IMR-90 (cell line): ENCODE results near the gene CHMP1A. TPM values are rescaled to one million over a fixed set of nuclear protein-coding genes. Genes with fewer than 3 reads are reported as not detected.

ENCODE experiments used
- ATAC-seq: fragments of 200-7000 bp; cut with Tn5 transposase; 2 replicates; pipeline ENCODE4 v1.9.1; 2020; ENCODE audit warnings: low read depth, mild to moderate bottlenecking, moderate library complexity
- BruUV-seq: library from RNA; stranded (reverse); fragments of 400-500 nt; replicated peaks from 2 replicates; lab custom pipeline; 2021; lab: Mats Ljungman, UMichigan
- CTCF ChIA-PET: fragments of 300-600 bp; formaldehyde crosslinking; extraction: SDS; loops from one replicate; lab custom pipeline; 2021; ENCODE audit warnings: antibody characterized with exemption; lab: Yijun Ruan, JAX
- POLR2A ChIA-PET: fragments of 300-600 bp; sonication (Branson Sonifier 250); formaldehyde crosslinking; loops from one replicate; lab custom pipeline; 2022; ENCODE audit warnings: antibody characterized with exemption; ENCODE audit not compliant: unreplicated experiment; lab: Charles Lee
- DNase-seq: peaks from one replicate; pipeline ENCODE4 v3.0.0; 2013
- H2AFZ ChIP-seq: replicated peaks from 2 replicates; pipeline ENCODE3; 2013; ENCODE audit warnings: low read length, mild to moderate bottlenecking; ENCODE audit not compliant: poor library complexity
- H2AK5ac ChIP-seq: 2 replicates; pipeline ENCODE4 v1.6.1; 2013; ENCODE audit warnings: low read depth, low read length, inconsistent platforms
- H2AK9ac ChIP-seq: replicated peaks from 2 replicates; pipeline ENCODE3; 2013; ENCODE audit warnings: mild to moderate bottlenecking, low read depth, low read length, moderate library complexity; ENCODE audit not compliant: poor library complexity
- H2BK120ac ChIP-seq: 2 replicates; pipeline ENCODE4 v1.6.1; 2013; ENCODE audit warnings: low read depth, low read length, inconsistent platforms
- H2BK15ac ChIP-seq: 3 replicates; pipeline ENCODE4 v1.6.1; 2013; ENCODE audit warnings: low read depth, low read length, inconsistent platforms
- H2BK20ac ChIP-seq: 2 replicates; pipeline ENCODE4 v1.6.1; 2013; ENCODE audit warnings: low read depth, mild to moderate bottlenecking, inconsistent platforms, low read length, moderate library complexity
- H2BK5ac ChIP-seq: 2 replicates; pipeline ENCODE4 v1.6.1; 2013; ENCODE audit warnings: mild to moderate bottlenecking, low read depth, low read length, inconsistent platforms; ENCODE audit not compliant: poor library complexity, severe bottlenecking
- H3K14ac ChIP-seq: replicated peaks from 2 replicates; pipeline ENCODE4 v1.6.1; 2013; ENCODE audit warnings: low read depth, low read length, inconsistent platforms
- H3K18ac ChIP-seq: 2 replicates; pipeline ENCODE4 v1.6.1; 2013; ENCODE audit warnings: low read depth, low read length, control low read depth
- H3K23ac ChIP-seq: 2 replicates; pipeline ENCODE4 v1.6.1; 2013; ENCODE audit warnings: low read depth, low read length, inconsistent platforms
- H3K27ac ChIP-seq: 2 replicates; pipeline ENCODE4 v1.5.1; 2013; ENCODE audit warnings: mild to moderate bottlenecking, control low read depth, low read length; ENCODE audit not compliant: insufficient read depth
- H3K27me3 ChIP-seq: 2 replicates; pipeline ENCODE4 v1.6.1; 2013; ENCODE audit warnings: low read length; ENCODE audit not compliant: control insufficient read depth, insufficient read depth
- H3K36me3 ChIP-seq: 2 replicates; pipeline ENCODE4 v1.6.1; 2013; ENCODE audit warnings: low read length, mixed read lengths; ENCODE audit not compliant: control insufficient read depth, insufficient read depth
- H3K4ac ChIP-seq: 2 replicates; pipeline ENCODE4 v1.6.1; 2013; ENCODE audit warnings: low read depth, low read length, inconsistent platforms
- H3K4me1 ChIP-seq: 2 replicates; pipeline ENCODE4 v1.6.1; 2013; ENCODE audit warnings: low read length, mixed read lengths; ENCODE audit not compliant: control insufficient read depth, insufficient read depth
- H3K4me2 ChIP-seq: 2 replicates; pipeline ENCODE4 v1.6.1; 2013; ENCODE audit warnings: low read depth, mild to moderate bottlenecking, control low read depth, low read length, moderate library complexity
- H3K4me3 ChIP-seq: 2 replicates; pipeline ENCODE4 v1.5.1; 2013; ENCODE audit warnings: low read depth, mild to moderate bottlenecking, control low read depth, low read length, moderate library complexity; ENCODE audit not compliant: insufficient read depth
- H3K56ac ChIP-seq: 2 replicates; pipeline ENCODE4 v1.6.1; 2013; ENCODE audit warnings: low read length, inconsistent platforms; ENCODE audit not compliant: insufficient read depth; ENCODE audit errors: extremely low read depth
- H3K79me1 ChIP-seq, 2 experiments: 2 replicates each; pipeline ENCODE4 v1.6.1; 2013; ENCODE audit warnings: low read length in 2 of 2, inconsistent platforms in 1 of 2, low read depth in 1 of 2
- H3K9ac ChIP-seq: 2 replicates; pipeline ENCODE4 v1.6.1; 2013; ENCODE audit warnings: low read depth, low read length, control low read depth
- H3K9me1 ChIP-seq: 2 replicates; pipeline ENCODE4 v1.6.1; 2013; ENCODE audit warnings: low read length, inconsistent platforms; ENCODE audit not compliant: insufficient read depth
- H3K9me3 ChIP-seq: 2 replicates; pipeline ENCODE4 v1.6.1; 2013; ENCODE audit warnings: low read length; ENCODE audit not compliant: control insufficient read depth, insufficient read depth
- H4K20me1 ChIP-seq: 2 replicates; pipeline ENCODE4 v1.6.1; 2013; ENCODE audit warnings: low read length, inconsistent platforms; ENCODE audit not compliant: insufficient read depth
- H4K5ac ChIP-seq: 2 replicates; pipeline ENCODE4 v1.6.1; 2013; ENCODE audit warnings: mild to moderate bottlenecking, low read depth, low read length, control low read depth
- H4K8ac ChIP-seq, 2 experiments: 2 replicates each; pipeline ENCODE4 v1.6.1; 2013; ENCODE audit warnings: low read depth in 2 of 2, low read length in 2 of 2, control low read depth in 1 of 2, inconsistent platforms in 1 of 2
- H4K91ac ChIP-seq: 2 replicates; pipeline ENCODE4 v1.6.1; 2013; ENCODE audit warnings: low read depth, low read length, inconsistent platforms; ENCODE audit not compliant: insufficient read depth
- CEBPB ChIP-seq: IDR thresholded peaks from 2 replicates; pipeline ENCODE4 v1.6.1; 2012; ENCODE audit warnings: low read depth, low read length, improper control_type of control experiment
- MAFK ChIP-seq: IDR thresholded peaks from 2 replicates; pipeline ENCODE4 v1.6.1; 2012; ENCODE audit warnings: low read depth, low read length, improper control_type of control experiment
- MAZ ChIP-seq: IDR thresholded peaks from 2 replicates; pipeline ENCODE4 v1.6.1; 2012; ENCODE audit warnings: low read depth, mild to moderate bottlenecking, low read length, improper control_type of control experiment, moderate library complexity, borderline replicate concordance
- RFX5 ChIP-seq: IDR thresholded peaks from 2 replicates; pipeline ENCODE4 v1.8.0; 2012; ENCODE audit warnings: low read depth, mild to moderate bottlenecking, low read length, moderate library complexity
- SMC3 ChIP-seq: fragments of 150-350 bp; IDR thresholded peaks from 2 replicates; pipeline ENCODE4 v1.6.1; 2016; ENCODE audit warnings: low read depth, mild to moderate bottlenecking, antibody characterized with exemption, low read length, moderate library complexity
- WGBS, 2 experiments: methylation state at CpG; one replicate each; pipeline versions ENCODE4 v1.1.5 to v1.1.7; 2013; ENCODE audit warnings: missing lambda C conversion rate in 2 of 2; ENCODE audit not compliant: insufficient read length in 1 of 2; ENCODE audit errors: extremely low coverage in 2 of 2; 5-methylcytosine and 5-hydroxymethylcytosine counted together
- dilution Hi-C: fragments of 300-500 bp; cut with HindIII; formaldehyde crosslinking; loops from one replicate; pipeline ENCODE4 v1.14.3; 2018; ENCODE audit warnings: low sequenced_read_pairs; ENCODE audit not compliant: unreplicated experiment
- in situ Hi-C: fragments of 300-500 bp; cut with MboI; formaldehyde crosslinking; loops from 3 replicates; pipeline ENCODE4 v1.14.3; 2019; ENCODE audit warnings: low sequenced_read_pairs, inconsistent platforms, mixed read lengths
- intact Hi-C: fragments of 100-400 bp; cut with micrococcal nuclease; formaldehyde crosslinking; loops from 2 replicates; pipeline ENCODE4 v1.10.0; 2022
- polyA plus RNA-seq, 3 experiments: library from polyadenylated mRNA; depleted of rRNA; stranded (reverse); fragments of >200 nt; gene quantifications; 2 replicates each; pipeline ENCODE4 v1.2.3, GENCODE V29; 2012; ENCODE audit warnings: low replicate concordance in 1 of 3
- total RNA-seq: library from RNA; depleted of rRNA; stranded (reverse); fragments of >200 nt; gene quantifications from 2 replicates; pipeline ENCODE4 v1.2.3, GENCODE V29; 2012
- TF ChIP-seq, protein P1 (sequence below): fragments of 150-350 bp; IDR thresholded peaks from 2 replicates; pipeline ENCODE4 v1.6.1; 2016; ENCODE audit warnings: low read depth, mild to moderate bottlenecking, low read length, moderate library complexity, borderline replicate concordance
- TF ChIP-seq, protein P2 (sequence below): fragments of 150-350 bp; IDR thresholded peaks from 2 replicates; pipeline ENCODE4 v1.6.1; 2017; ENCODE audit warnings: mild to moderate bottlenecking, antibody characterized with exemption, low read length, low read depth

The CHMP1A gene
- total and polyA plus RNA-seq, 2 of the 4 experiments (the other 2 are of a cell fraction) = 97.3 to 99.8 TPM

- Histone ChIP-seq H2AK9ac (no peak overlapping the region), H4K20me1 (peaks cover 6% of the 10 kb centered on the region; the same call in 1 of the 2 replicates), H2BK5ac (no peak overlapping the region), H3K56ac (no peak overlapping the region), H4K91ac (no peak overlapping the region), H3K4me1 (no peaks in the 10 kb centered on the region; the same call in 1 of the 2 replicates), H3K79me1 (no peaks in the 10 kb centered on the region), H3K36me3 (no peaks in the 10 kb centered on the region), H3K27ac (no peak overlapping the region), H3K14ac (no peak overlapping the region), H2BK20ac (no peak overlapping the region; the same call in 1 of the 2 replicates), H3K4me2 (no peak overlapping the region), H3K18ac (no peak overlapping the region), H3K23ac (no peak overlapping the region), H4K5ac (no peak overlapping the region), H2BK15ac (no peak overlapping the region), H2AFZ (no peak overlapping the region), H3K27me3 (peaks cover 4% of the 10 kb centered on the region; the same call in 1 of the 2 replicates), H3K4me3 (no peak overlapping the region), H3K9ac (no peak overlapping the region), H4K8ac (no peak overlapping the region), H3K9me3 (no peaks in the 10 kb centered on the region), H3K9me1 (peaks cover 3% of the 10 kb centered on the region; the same call in 1 of the 2 replicates), H3K4ac (no peak overlapping the region), H2AK5ac (no peak overlapping the region), H2BK120ac (no peak overlapping the region)
- 86% methylated on average over 23 of the region's 32 CpGs; no CpG with 5 or more reads in 1 of the 2 experiments for WGBS, 2 experiments
- ChIA-PET POLR2A (no interaction called here), CTCF (no interaction called here)
- ATAC-seq = no peak
- intact Hi-C loops (no loop called here), in situ Hi-C loops (no loop called here), dilution Hi-C loops (no loop called here)
- no peak for DNase-seq
- no TSS peak for BruUV-seq
- TF ChIP-seq, protein P1, sequence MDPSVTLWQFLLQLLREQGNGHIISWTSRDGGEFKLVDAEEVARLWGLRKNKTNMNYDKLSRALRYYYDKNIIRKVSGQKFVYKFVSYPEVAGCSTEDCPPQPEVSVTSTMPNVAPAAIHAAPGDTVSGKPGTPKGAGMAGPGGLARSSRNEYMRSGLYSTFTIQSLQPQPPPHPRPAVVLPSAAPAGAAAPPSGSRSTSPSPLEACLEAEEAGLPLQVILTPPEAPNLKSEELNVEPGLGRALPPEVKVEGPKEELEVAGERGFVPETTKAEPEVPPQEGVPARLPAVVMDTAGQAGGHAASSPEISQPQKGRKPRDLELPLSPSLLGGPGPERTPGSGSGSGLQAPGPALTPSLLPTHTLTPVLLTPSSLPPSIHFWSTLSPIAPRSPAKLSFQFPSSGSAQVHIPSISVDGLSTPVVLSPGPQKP = no peak
- no peak for TF ChIP-seq RFX5
- no peak for TF ChIP-seq MAZ
- no peak for TF ChIP-seq MAFK
- TF ChIP-seq, protein P2, sequence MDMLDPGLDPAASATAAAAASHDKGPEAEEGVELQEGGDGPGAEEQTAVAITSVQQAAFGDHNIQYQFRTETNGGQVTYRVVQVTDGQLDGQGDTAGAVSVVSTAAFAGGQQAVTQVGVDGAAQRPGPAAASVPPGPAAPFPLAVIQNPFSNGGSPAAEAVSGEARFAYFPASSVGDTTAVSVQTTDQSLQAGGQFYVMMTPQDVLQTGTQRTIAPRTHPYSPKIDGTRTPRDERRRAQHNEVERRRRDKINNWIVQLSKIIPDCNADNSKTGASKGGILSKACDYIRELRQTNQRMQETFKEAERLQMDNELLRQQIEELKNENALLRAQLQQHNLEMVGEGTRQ = no peak
- TF ChIP-seq SMC3 = no peak
- TF ChIP-seq CEBPB = no peak
Observed at GRCh38 chr16:89607937-89608740, 49.4 kb downstream of the CHMP1A start.
